Endothelial cell of umbilical vein (primary cell): ENCODE results near the gene DNAJC22. TPM values are rescaled to one million over a fixed set of nuclear protein-coding genes. Genes with fewer than 3 reads are reported as not detected.

ENCODE experiments used
- BruUV-seq: library from RNA; stranded (reverse); fragments of 400-500 nt; replicated peaks from 2 replicates; lab custom pipeline; 2021; lab: Mats Ljungman, UMichigan
- CTCF ChIA-PET: fragments of 300-600, 350-600 bp; sonication (Branson Sonifier 250); formaldehyde crosslinking; loops from one replicate; lab custom pipeline; 2021; ENCODE audit warnings: antibody characterized with exemption, inconsistent platforms; lab: Charles Lee
- POLR2A ChIA-PET: fragments of 300-600, 350-600 bp; sonication (Branson Sonifier 250); formaldehyde crosslinking; loops from one replicate; lab custom pipeline; 2021; ENCODE audit warnings: antibody characterized with exemption, inconsistent platforms; lab: Charles Lee
- DNase-seq: peaks from one replicate; pipeline ENCODE4 v3.0.0-alpha.2; 2011; ENCODE audit warnings: low read depth, low spot score
- FAIRE-seq: peaks from 2 replicates; lab custom pipeline; 2011; peaks lifted over from hg19 to GRCh38; lab: Jason Lieb, UNC
- H2AFZ ChIP-seq: 2 replicates; pipeline ENCODE4 v1.6.0; 2012; ENCODE audit warnings: low read depth, low read length, control low read depth, inconsistent platforms
- H3K27ac ChIP-seq: 2 replicates; pipeline ENCODE4 v1.5.1; 2011; ENCODE audit warnings: low read depth, mild to moderate bottlenecking, control low read depth, low read length, moderate library complexity; ENCODE audit not compliant: insufficient read depth
- H3K27me3 ChIP-seq, 2 experiments: 2 replicates each; pipeline versions ENCODE4 v1.6.0 to v1.6.1; 2011; ENCODE audit warnings: low read length in 2 of 2, mixed read lengths in 1 of 2; ENCODE audit not compliant: control insufficient read depth in 2 of 2, insufficient read depth in 2 of 2
- H3K36me3 ChIP-seq, 2 experiments: 2 replicates in 1 of 2; 3 replicates in 1 of 2; pipeline ENCODE4 v1.5.1; 2011; ENCODE audit warnings: low read length in 2 of 2, mild to moderate bottlenecking in 1 of 2, moderate library complexity in 1 of 2; ENCODE audit not compliant: control insufficient read depth in 2 of 2, insufficient read depth in 2 of 2; ENCODE audit errors: extremely low read depth in 1 of 2
- H3K4me1 ChIP-seq: 3 replicates; pipeline ENCODE4 v1.5.1; 2011; ENCODE audit warnings: mild to moderate bottlenecking, low read length; ENCODE audit not compliant: control insufficient read depth, insufficient read depth; ENCODE audit errors: extremely low read depth
- H3K4me2 ChIP-seq: 2 replicates; pipeline ENCODE4 v1.6.1; 2011; ENCODE audit warnings: low read length, control low read depth, mixed read lengths; ENCODE audit not compliant: insufficient read depth
- H3K4me3 ChIP-seq, 3 experiments: fragments of 200-600 bp in 1 of 3; sonication (generic), shearing (Covaris generic) in 1 of 3; replicated peaks in 1 of 3; 2 replicates each; pipeline ENCODE4 v1.5.1; 2011 to 2016; ENCODE audit warnings: control low read depth in 3 of 3, low read length in 3 of 3, mild to moderate bottlenecking in 2 of 3, inconsistent platforms in 1 of 3, low read depth in 1 of 3, moderate library complexity in 1 of 3; ENCODE audit not compliant: insufficient read depth in 1 of 3
- H3K79me2 ChIP-seq: 2 replicates; pipeline ENCODE4 v1.6.0; 2012; ENCODE audit warnings: low read length, inconsistent platforms; ENCODE audit not compliant: control insufficient read depth, insufficient read depth
- H3K9ac ChIP-seq: replicated peaks from 2 replicates; pipeline ENCODE3; 2011; ENCODE audit warnings: low read length, control low read depth; ENCODE audit not compliant: insufficient read depth; ENCODE audit errors: extremely low read depth
- H3K9me1 ChIP-seq: replicated peaks from 3 replicates; pipeline ENCODE4 v1.6.0; 2011; ENCODE audit warnings: mild to moderate bottlenecking, low read length; ENCODE audit not compliant: control insufficient read depth, insufficient read depth; ENCODE audit errors: extremely low read depth
- H3K9me3 ChIP-seq: replicated peaks from 2 replicates; pipeline ENCODE4 v1.5.1; 2012; ENCODE audit warnings: low read length, inconsistent platforms; ENCODE audit not compliant: control insufficient read depth, insufficient read depth
- H4K20me1 ChIP-seq: replicated peaks from 2 replicates; pipeline ENCODE3; 2011; ENCODE audit warnings: mild to moderate bottlenecking, low read length; ENCODE audit not compliant: control insufficient read depth, insufficient read depth; ENCODE audit errors: extremely low read depth
- CTCF ChIP-seq, 2 donors: IDR thresholded peaks; 1 replicate in 1 of 2; 2 replicates in 1 of 2; pipeline ENCODE4 v1.5.1; 2011; ENCODE audit warnings: low read length in 2 of 2, mild to moderate bottlenecking in 2 of 2, moderate library complexity in 2 of 2, control low read depth in 1 of 2, inconsistent platforms in 1 of 2, low read depth in 1 of 2; ENCODE audit not compliant: insufficient read depth in 1 of 2; ENCODE audit errors: extremely low read depth in 1 of 2
- FOS ChIP-seq: IDR thresholded peaks from 2 replicates; pipeline ENCODE4 v1.6.1; 2011; ENCODE audit warnings: mild to moderate bottlenecking, low read length, moderate library complexity, borderline replicate concordance; ENCODE audit not compliant: insufficient read depth
- GATA2 ChIP-seq: IDR thresholded peaks from 2 replicates; pipeline ENCODE4 v1.7.0; 2011; ENCODE audit warnings: low read depth, mild to moderate bottlenecking, moderate library complexity, mixed read lengths, low read length; ENCODE audit not compliant: insufficient read length, insufficient read depth
- JUN ChIP-seq: IDR thresholded peaks from 2 replicates; pipeline ENCODE4 v1.6.1; 2011; ENCODE audit warnings: borderline replicate concordance, low read depth; ENCODE audit not compliant: insufficient read length, insufficient read depth
- MAX ChIP-seq: IDR thresholded peaks from 2 replicates; pipeline ENCODE4 v1.6.1; 2011; ENCODE audit not compliant: insufficient read depth, insufficient read length
- MYC ChIP-seq: IDR thresholded peaks from one replicate; pipeline ENCODE4 v1.6.1; 2011; ENCODE audit warnings: mild to moderate bottlenecking, low read depth, low read length
- POLR2A ChIP-seq: IDR thresholded peaks from 2 replicates; pipeline ENCODE4 v1.6.1; 2012; ENCODE audit warnings: low read depth, mild to moderate bottlenecking, control low read depth, low read length
- POLR2AphosphoS5 ChIP-seq: IDR thresholded peaks from 2 replicates; pipeline ENCODE4 v1.6.1; 2012; ENCODE audit warnings: low read depth, mild to moderate bottlenecking, control low read depth, low read length, moderate library complexity; ENCODE audit not compliant: insufficient read depth
- dilution Hi-C: fragments of 300-500 bp; cut with MboI; formaldehyde crosslinking; loops from one replicate; pipeline ENCODE4 v1.15.0; 2019; ENCODE audit warnings: low sequenced_read_pairs; ENCODE audit not compliant: extremely low pct_ligation_motif_present
- intact Hi-C: fragments of 100-400 bp; cut with micrococcal nuclease; formaldehyde crosslinking; loops from one replicate; pipeline ENCODE4 v1.10.0; 2022
- polyA plus RNA-seq, 4 experiments: library from polyadenylated mRNA; depleted of rRNA in 3 of 4; stranded (reverse) in 3 of 4; unstranded in 1 of 4; fragments of >200 nt; gene quantifications; 2 replicates each; pipeline versions ENCODE4 v1.2.1 to v1.2.3, GENCODE V29; 2011 to 2012; ENCODE audit warnings: missing spikeins in 1 of 4
- total RNA-seq: library from RNA; stranded (reverse); gene quantifications from 2 replicates; pipeline ENCODE4 v1.2.3, GENCODE V29; 2021

Gene DNAJC22
- total and polyA plus RNA-seq, 2 donors (not counting 3 experiments of a cell fraction or from before 2014, with no cell fraction given) = 1.3 to 1.4 TPM

GRCh38 chr12:49297695-49298060 lies 49.0 kb upstream of the DNAJC22 start:
- peaks cover 32 to 42% of the 10 kb centered on the region in 2 experiments for H3K27me3 ChIP-seq
- BruUV-seq = no TSS peak
- no peaks in the 10 kb centered on the region for H4K20me1 ChIP-seq
- no peak for TF ChIP-seq GATA2
- no peak for TF ChIP-seq JUN
- no peak for TF ChIP-seq POLR2A
- TF ChIP-seq POLR2AphosphoS5 = no peak
- TF ChIP-seq FOS = no peak
- TF ChIP-seq CTCF (IDR thresholded peaks at IDR 0.05; ENCODE audit: extremely low read depth in 1 of 2, insufficient read depth in 1 of 2, low read depth in 1 of 2, low read length in 2 of 2) = no peak
- TF ChIP-seq MYC = no peak
- TF ChIP-seq MAX = no peak
- H2AFZ ChIP-seq = no peak overlapping the region
- FAIRE-seq = no peak
- H3K27ac ChIP-seq = no peak overlapping the region
- no peak for DNase-seq
- H3K9me3 ChIP-seq = no peaks in the 10 kb centered on the region
- H3K9me1 ChIP-seq = no peaks in the 10 kb centered on the region
- no peak overlapping the region for H3K4me2 ChIP-seq
- dilution Hi-C loops (no loop called here), intact Hi-C loops (no loop called here)
- H3K4me1 ChIP-seq = peaks cover 3% of the 10 kb centered on the region
- no peaks in the 10 kb centered on the region for H3K36me3 ChIP-seq
- CTCF ChIA-PET = interaction anchor here (0.7 to 12.9 kb wide), 10 partner anchors 9 to 61 kb away, joined by 4 to 173 read pairs (median 4); partner anchors contain the start of genes DNAJC22 and TROAP
- H3K9ac ChIP-seq = no peak overlapping the region
- no peak overlapping the region for H3K4me3 ChIP-seq
- no peaks in the 10 kb centered on the region for H3K79me2 ChIP-seq
- POLR2A ChIA-PET = interaction anchor here (0.6 kb wide), 1 partner anchor 24 kb away, joined by 5 read pairs; no protein-coding TSS in a partner anchor
